Measurements from ENCODE around the gene SMG7. TPM values are rescaled to one million over a fixed set of nuclear protein-coding genes. Genes with fewer than 3 reads are reported as not detected.

SMG7 gene
- total RNA-seq, 2 experiments from 2014 or later: 45.0 to 185 TPM

GRCh38 chr1:183590244-183591191 is 118.2 kb downstream of the SMG7 start, which contains the start of gene NCF2:
TSS of gene NCF2 (minus strand) at chr1:183590459. CDS start at chr1:183590329, 130 bp downstream.
- Histone ChIP-seq H3K36me3 (ENCODE audit: insufficient read depth, low read length) (no peaks in the 10 kb centered on the region; the same call in 1 of the 2 replicates), H3K4me1 (ENCODE audit: insufficient read depth, low read length, poor library complexity, severe bottlenecking) (peaks cover 69% of the 10 kb centered on the region), H3K4me3 (ENCODE audit: low read depth, low read length, poor library complexity, severe bottlenecking) (peak within 1 kb of the TSS; percentile 62), H3K9me3 (ENCODE audit: low read length) (peaks cover 4% of the 10 kb centered on the region; the same call in 1 of the 2 replicates), H2AFZ (ENCODE audit: low read length) (peak within 1 kb of the TSS; percentile 58), H3K27ac (ENCODE audit: low read depth, low read length, poor library complexity, severe bottlenecking) (peak within 1 kb of the TSS; percentile 95), H4K20me1 (ENCODE audit: insufficient read depth, low read length) (no peaks in the 10 kb centered on the region), H3K9me2 (ENCODE audit: insufficient read depth, low read length) (no peaks in the 10 kb centered on the region), H3K79me2 (ENCODE audit: insufficient read depth, low read depth, low read length) (peaks cover 4% of the 10 kb centered on the region; the same call in 1 of the 2 replicates), H3K4me2 (ENCODE audit: low read length) (peak within 1 kb of the TSS; percentile 88)
- ChIA-PET CTCF (ENCODE audit: unreplicated experiment) (interaction anchor here (0.9 kb wide), 1 partner anchor 19 kb away, joined by 4 read pairs; no protein-coding TSS in a partner anchor), POLR2A (interaction anchor here (0.6 to 2.3 kb wide), 7 partner anchors 8 to 280 kb away, joined by 3 to 11 read pairs (median 4); no protein-coding TSS in a partner anchor)
- DNase-seq (ENCODE audit: low spot score): peak; percentile 89
- TF ChIP-seq EZH2phosphoT487 (IDR thresholded peaks at IDR 0.05; ENCODE audit: borderline replicate concordance, low read depth, low read length): no peak
- TF ChIP-seq, protein P1, sequence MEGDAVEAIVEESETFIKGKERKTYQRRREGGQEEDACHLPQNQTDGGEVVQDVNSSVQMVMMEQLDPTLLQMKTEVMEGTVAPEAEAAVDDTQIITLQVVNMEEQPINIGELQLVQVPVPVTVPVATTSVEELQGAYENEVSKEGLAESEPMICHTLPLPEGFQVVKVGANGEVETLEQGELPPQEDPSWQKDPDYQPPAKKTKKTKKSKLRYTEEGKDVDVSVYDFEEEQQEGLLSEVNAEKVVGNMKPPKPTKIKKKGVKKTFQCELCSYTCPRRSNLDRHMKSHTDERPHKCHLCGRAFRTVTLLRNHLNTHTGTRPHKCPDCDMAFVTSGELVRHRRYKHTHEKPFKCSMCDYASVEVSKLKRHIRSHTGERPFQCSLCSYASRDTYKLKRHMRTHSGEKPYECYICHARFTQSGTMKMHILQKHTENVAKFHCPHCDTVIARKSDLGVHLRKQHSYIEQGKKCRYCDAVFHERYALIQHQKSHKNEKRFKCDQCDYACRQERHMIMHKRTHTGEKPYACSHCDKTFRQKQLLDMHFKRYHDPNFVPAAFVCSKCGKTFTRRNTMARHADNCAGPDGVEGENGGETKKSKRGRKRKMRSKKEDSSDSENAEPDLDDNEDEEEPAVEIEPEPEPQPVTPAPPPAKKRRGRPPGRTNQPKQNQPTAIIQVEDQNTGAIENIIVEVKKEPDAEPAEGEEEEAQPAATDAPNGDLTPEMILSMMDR (conservative IDR thresholded peaks at IDR 0.05; ENCODE audit: low read length): peak; percentile 31; the same call in 1 of the 2 replicates
- intact Hi-C loops (cut with micrococcal nuclease; ENCODE audit: unreplicated experiment): loop anchor here (2.0 kb wide), 2 partner anchors 42 to 120 kb away; no protein-coding TSS in a partner anchor
- BruUV-seq (replicated peaks): no TSS peak

DNA sequence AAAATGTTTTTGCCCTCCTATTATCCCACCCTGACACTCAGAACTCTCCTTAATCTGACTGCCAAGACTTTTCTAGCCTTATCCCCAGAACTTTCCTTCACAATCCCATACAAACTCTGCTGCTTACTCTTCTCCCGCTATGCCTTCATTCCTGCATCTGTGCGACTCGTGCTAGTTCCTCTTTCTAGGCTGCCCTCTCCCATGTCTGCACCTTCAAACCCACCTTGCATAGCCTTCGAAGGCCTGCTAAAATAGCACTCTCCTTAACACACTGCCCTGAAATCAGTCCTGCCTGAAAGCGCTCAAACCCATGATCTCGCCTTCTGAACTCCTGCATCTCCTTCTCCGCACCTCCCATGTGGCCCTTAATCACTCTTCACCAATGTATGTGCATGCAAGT is 120.4 kb downstream of the SMG7 start:
- no peak overlapping the region for H3K4me3 ChIP-seq (ENCODE audit: low read depth, low read length, poor library complexity, severe bottlenecking)
- no peaks in the 10 kb centered on the region for H3K9me2 ChIP-seq (ENCODE audit: insufficient read depth, low read length)
- peaks cover 4% of the 10 kb centered on the region; the same call in 1 of the 2 replicates for H3K9me3 ChIP-seq (ENCODE audit: low read length)
- intact Hi-C loops (cut with micrococcal nuclease; ENCODE audit: unreplicated experiment): no loop called here
- no peak for TF ChIP-seq EZH2phosphoT487 (IDR thresholded peaks at IDR 0.05; ENCODE audit: borderline replicate concordance, low read depth, low read length)
- TF ChIP-seq, protein P1 (conservative IDR thresholded peaks at IDR 0.05; ENCODE audit: low read length): no peak
- peak overlapping the region; percentile 50; the same call in 1 of the 2 replicates for H2AFZ ChIP-seq (ENCODE audit: low read length)
- H3K79me2 ChIP-seq (ENCODE audit: insufficient read depth, low read depth, low read length): peaks cover 4% of the 10 kb centered on the region; the same call in 1 of the 2 replicates
- H3K27ac ChIP-seq (ENCODE audit: low read depth, low read length, poor library complexity, severe bottlenecking): no peak overlapping the region
- H3K4me1 ChIP-seq (ENCODE audit: insufficient read depth, low read length, poor library complexity, severe bottlenecking): peaks cover 64% of the 10 kb centered on the region
- peak; percentile 11 for DNase-seq (ENCODE audit: low spot score)
- POLR2A ChIA-PET: interaction anchor here (0.6 to 1.5 kb wide), 3 partner anchors 11 to 41 kb away, joined by 3 to 5 read pairs (median 5); no protein-coding TSS in a partner anchor
- H3K36me3 ChIP-seq (ENCODE audit: insufficient read depth, low read length): no peaks in the 10 kb centered on the region; the same call in 1 of the 2 replicates
- no peaks in the 10 kb centered on the region for H4K20me1 ChIP-seq (ENCODE audit: insufficient read depth, low read length)
- H3K4me2 ChIP-seq (ENCODE audit: low read length): peak overlapping the region; percentile 62
- CTCF ChIA-PET (ENCODE audit: unreplicated experiment): no interaction called here
- BruUV-seq (replicated peaks): no TSS peak
